Measurements from ENCODE around the gene PNMT. TPM values are rescaled to one million over a fixed set of nuclear protein-coding genes. Genes with fewer than 3 reads are reported as not detected.

PNMT gene
- total and polyA plus RNA-seq, 2 experiments from 2014 or later: 1.9 to 2.5 TPM

DNA sequence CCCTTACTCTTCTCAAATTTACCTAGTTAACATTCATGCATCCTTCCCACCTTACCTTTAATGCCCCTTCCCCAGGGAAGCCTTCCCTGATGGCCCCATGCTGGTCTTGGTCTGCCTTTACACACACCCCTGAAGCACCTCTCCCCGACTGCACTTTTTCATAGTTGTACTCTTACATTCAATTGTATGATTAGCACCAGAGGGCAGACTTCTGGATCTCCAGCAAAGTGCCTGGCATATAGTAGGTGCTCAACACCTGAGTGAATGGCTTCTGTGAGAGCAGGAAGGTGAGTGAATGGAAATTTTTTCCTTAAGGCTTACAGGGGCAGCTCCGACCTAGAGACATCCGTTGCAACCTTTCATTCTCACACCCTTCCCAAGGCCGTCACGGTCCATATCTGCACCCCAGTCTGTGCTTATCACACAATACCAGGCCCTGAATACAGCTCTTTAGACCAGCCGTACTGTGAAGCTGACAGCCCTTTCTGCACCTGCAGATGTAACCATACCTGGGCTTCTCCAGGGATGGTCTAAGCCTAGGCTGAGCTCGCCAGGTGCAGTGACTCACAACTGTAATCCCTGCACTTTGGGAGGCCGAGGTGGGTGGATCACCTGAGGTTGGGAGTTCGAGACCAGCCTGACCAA is 15.2 kb downstream of the PNMT start (continued):
- TF ChIP-seq, protein P1, sequence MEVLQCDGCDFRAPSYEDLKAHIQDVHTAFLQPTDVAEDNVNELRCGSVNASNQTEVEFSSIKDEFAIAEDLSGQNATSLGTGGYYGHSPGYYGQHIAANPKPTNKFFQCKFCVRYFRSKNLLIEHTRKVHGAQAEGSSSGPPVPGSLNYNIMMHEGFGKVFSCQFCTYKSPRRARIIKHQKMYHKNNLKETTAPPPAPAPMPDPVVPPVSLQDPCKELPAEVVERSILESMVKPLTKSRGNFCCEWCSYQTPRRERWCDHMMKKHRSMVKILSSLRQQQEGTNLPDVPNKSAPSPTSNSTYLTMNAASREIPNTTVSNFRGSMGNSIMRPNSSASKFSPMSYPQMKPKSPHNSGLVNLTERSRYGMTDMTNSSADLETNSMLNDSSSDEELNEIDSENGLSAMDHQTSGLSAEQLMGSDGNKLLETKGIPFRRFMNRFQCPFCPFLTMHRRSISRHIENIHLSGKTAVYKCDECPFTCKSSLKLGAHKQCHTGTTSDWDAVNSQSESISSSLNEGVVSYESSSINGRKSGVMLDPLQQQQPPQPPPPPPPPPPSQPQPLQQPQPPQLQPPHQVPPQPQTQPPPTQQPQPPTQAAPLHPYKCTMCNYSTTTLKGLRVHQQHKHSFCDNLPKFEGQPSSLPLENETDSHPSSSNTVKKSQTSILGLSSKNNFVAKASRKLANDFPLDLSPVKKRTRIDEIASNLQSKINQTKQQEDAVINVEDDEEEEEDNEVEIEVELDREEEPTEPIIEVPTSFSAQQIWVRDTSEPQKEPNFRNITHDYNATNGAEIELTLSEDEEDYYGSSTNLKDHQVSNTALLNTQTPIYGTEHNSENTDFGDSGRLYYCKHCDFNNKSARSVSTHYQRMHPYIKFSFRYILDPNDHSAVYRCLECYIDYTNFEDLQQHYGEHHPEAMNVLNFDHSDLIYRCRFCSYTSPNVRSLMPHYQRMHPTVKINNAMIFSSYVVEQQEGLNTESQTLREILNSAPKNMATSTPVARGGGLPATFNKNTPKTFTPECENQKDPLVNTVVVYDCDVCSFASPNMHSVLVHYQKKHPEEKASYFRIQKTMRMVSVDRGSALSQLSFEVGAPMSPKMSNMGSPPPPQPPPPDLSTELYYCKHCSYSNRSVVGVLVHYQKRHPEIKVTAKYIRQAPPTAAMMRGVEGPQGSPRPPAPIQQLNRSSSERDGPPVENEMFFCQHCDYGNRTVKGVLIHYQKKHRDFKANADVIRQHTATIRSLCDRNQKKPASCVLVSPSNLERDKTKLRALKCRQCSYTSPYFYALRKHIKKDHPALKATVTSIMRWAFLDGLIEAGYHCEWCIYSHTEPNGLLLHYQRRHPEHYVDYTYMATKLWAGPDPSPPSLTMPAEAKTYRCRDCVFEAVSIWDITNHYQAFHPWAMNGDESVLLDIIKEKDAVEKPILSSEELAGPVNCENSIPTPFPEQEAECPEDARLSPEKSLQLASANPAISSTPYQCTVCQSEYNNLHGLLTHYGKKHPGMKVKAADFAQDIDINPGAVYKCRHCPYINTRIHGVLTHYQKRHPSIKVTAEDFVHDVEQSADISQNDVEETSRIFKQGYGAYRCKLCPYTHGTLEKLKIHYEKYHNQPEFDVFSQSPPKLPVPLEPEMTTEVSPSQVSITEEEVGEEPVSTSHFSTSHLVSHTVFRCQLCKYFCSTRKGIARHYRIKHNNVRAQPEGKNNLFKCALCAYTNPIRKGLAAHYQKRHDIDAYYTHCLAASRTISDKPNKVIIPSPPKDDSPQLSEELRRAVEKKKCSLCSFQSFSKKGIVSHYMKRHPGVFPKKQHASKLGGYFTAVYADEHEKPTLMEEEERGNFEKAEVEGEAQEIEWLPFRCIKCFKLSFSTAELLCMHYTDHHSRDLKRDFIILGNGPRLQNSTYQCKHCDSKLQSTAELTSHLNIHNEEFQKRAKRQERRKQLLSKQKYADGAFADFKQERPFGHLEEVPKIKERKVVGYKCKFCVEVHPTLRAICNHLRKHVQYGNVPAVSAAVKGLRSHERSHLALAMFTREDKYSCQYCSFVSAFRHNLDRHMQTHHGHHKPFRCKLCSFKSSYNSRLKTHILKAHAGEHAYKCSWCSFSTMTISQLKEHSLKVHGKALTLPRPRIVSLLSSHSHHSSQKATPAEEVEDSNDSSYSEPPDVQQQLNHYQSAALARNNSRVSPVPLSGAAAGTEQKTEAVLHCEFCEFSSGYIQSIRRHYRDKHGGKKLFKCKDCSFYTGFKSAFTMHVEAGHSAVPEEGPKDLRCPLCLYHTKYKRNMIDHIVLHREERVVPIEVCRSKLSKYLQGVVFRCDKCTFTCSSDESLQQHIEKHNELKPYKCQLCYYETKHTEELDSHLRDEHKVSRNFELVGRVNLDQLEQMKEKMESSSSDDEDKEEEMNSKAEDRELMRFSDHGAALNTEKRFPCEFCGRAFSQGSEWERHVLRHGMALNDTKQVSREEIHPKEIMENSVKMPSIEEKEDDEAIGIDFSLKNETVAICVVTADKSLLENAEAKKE (CRISPR knock-in tag; IDR thresholded peaks at IDR 0.05): no peak
- TF ChIP-seq CREB1 (CRISPR knock-in tag; IDR thresholded peaks at IDR 0.05; ENCODE audit: low read depth) (no peak), ZNF331 (CRISPR knock-in tag; IDR thresholded peaks at IDR 0.05; ENCODE audit: low read depth) (no peak), STAT1 (IDR thresholded peaks at IDR 0.05; ENCODE audit: unreplicated experiment) (no peak)

DNA sequence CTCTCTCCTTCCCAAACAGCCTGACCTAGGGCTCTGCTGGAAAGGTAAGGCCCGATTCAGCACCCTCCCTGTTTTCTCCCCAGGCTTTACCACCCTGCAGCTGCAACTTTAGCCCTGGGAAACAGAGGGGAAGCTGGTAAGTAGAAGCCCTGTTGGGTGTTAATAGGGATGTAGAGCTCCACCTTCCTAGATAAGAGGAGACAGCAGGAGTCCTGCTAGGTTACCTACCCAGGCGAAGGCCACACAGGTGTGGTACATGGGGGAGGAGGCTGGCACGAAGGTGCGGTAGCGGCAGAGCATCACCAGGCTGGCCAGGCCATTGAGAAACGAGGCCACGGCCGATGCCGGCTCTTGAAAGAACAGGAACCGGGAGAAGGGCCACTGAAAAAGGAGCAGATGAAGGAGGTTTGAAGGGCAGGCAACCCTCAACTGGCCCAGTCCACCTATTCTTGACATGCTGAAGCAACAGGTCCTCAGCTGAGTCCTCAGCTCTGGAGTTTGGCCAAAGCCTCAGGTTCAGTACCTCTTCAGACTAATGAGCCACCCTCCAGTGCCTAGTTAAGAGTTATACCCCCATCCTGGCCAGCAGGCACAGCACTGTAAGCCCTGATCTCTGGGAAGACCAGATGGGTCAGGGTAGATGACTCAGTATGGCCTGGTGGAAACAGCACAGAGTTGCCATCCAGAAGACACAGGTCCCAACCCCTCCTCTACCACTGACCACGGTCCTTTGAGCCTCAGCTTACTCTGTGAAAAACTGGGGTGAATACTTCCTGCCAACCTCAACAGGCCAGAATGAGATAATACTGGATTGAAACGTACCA is 16.3 kb downstream of the PNMT start:
- no peak for ATAC-seq
- no peak overlapping the region for H3K4me3 ChIP-seq
- H3K36me3 ChIP-seq (ENCODE audit: insufficient read depth): no peaks in the 10 kb centered on the region
- no peak overlapping the region for H3K27ac ChIP-seq (ENCODE audit: low read depth)
- Mint-ChIP-seq H3K4me3 (no peak overlapping the region), H3K9me3 (no peaks in the 10 kb centered on the region), H3K27me3 (ENCODE audit: insufficient read depth, low read depth, poor library complexity) (peaks cover 8% of the 10 kb centered on the region), H3K36me3 (ENCODE audit: low read depth) (peaks cover 41% of the 10 kb centered on the region), H3K4me1 (peaks cover 25% of the 10 kb centered on the region), H3K27ac (no peak overlapping the region)
- H3K4me1 ChIP-seq (ENCODE audit: insufficient read depth): peaks cover 8% of the 10 kb centered on the region
- peaks cover 20% of the 10 kb centered on the region for H3F3A ChIP-seq (replicated peaks; ENCODE audit: low read depth)
- DNase-seq (ENCODE audit: low spot score): no peak
- H3K79me2 ChIP-seq (replicated peaks; ENCODE audit: insufficient read depth): no peaks in the 10 kb centered on the region
- H2AFZ ChIP-seq: no peak overlapping the region
- no peak overlapping the region for H3K4me2 ChIP-seq
- no peaks in the 10 kb centered on the region; the same call in 1 of the 2 replicates for H3K9me2 ChIP-seq (ENCODE audit: insufficient read depth)
- H4K20me1 ChIP-seq (replicated peaks; ENCODE audit: insufficient read depth): no peaks in the 10 kb centered on the region
- H3K27me3 ChIP-seq (ENCODE audit: insufficient read depth): no peaks in the 10 kb centered on the region
- TF ChIP-seq NANOG (IDR thresholded peaks at IDR 0.05; ENCODE audit: borderline replicate concordance) (no peak), JUNB (IDR thresholded peaks at IDR 0.05; ENCODE audit: unreplicated experiment) (no peak), EZH2 (IDR thresholded peaks at IDR 0.05; ENCODE audit: low read depth, unreplicated experiment) (no peak), EZH2phosphoT487 (IDR thresholded peaks at IDR 0.05; ENCODE audit: unreplicated experiment) (no peak), STAT1 (IDR thresholded peaks at IDR 0.05; ENCODE audit: unreplicated experiment) (no peak), ZNF114 (CRISPR knock-in tag; IDR thresholded peaks at IDR 0.05) (no peak), ZNF331 (CRISPR knock-in tag; IDR thresholded peaks at IDR 0.05; ENCODE audit: low read depth) (no peak), POLR2AphosphoS5 (IDR thresholded peaks at IDR 0.05; ENCODE audit: low read depth) (no peak)
- TF ChIP-seq, protein P2, sequence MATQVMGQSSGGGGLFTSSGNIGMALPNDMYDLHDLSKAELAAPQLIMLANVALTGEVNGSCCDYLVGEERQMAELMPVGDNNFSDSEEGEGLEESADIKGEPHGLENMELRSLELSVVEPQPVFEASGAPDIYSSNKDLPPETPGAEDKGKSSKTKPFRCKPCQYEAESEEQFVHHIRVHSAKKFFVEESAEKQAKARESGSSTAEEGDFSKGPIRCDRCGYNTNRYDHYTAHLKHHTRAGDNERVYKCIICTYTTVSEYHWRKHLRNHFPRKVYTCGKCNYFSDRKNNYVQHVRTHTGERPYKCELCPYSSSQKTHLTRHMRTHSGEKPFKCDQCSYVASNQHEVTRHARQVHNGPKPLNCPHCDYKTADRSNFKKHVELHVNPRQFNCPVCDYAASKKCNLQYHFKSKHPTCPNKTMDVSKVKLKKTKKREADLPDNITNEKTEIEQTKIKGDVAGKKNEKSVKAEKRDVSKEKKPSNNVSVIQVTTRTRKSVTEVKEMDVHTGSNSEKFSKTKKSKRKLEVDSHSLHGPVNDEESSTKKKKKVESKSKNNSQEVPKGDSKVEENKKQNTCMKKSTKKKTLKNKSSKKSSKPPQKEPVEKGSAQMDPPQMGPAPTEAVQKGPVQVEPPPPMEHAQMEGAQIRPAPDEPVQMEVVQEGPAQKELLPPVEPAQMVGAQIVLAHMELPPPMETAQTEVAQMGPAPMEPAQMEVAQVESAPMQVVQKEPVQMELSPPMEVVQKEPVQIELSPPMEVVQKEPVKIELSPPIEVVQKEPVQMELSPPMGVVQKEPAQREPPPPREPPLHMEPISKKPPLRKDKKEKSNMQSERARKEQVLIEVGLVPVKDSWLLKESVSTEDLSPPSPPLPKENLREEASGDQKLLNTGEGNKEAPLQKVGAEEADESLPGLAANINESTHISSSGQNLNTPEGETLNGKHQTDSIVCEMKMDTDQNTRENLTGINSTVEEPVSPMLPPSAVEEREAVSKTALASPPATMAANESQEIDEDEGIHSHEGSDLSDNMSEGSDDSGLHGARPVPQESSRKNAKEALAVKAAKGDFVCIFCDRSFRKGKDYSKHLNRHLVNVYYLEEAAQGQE (IDR thresholded peaks at IDR 0.05; ENCODE audit: unreplicated experiment): no peak
- TF ChIP-seq, protein P3, sequence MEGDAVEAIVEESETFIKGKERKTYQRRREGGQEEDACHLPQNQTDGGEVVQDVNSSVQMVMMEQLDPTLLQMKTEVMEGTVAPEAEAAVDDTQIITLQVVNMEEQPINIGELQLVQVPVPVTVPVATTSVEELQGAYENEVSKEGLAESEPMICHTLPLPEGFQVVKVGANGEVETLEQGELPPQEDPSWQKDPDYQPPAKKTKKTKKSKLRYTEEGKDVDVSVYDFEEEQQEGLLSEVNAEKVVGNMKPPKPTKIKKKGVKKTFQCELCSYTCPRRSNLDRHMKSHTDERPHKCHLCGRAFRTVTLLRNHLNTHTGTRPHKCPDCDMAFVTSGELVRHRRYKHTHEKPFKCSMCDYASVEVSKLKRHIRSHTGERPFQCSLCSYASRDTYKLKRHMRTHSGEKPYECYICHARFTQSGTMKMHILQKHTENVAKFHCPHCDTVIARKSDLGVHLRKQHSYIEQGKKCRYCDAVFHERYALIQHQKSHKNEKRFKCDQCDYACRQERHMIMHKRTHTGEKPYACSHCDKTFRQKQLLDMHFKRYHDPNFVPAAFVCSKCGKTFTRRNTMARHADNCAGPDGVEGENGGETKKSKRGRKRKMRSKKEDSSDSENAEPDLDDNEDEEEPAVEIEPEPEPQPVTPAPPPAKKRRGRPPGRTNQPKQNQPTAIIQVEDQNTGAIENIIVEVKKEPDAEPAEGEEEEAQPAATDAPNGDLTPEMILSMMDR (conservative IDR thresholded peaks at IDR 0.05; ENCODE audit: low read depth in 2 of 2): no peak
